PC-3 (cell line): ENCODE measurements around the gene KAT6B. TPM values are rescaled to one million over a fixed set of nuclear protein-coding genes. Genes with fewer than 3 reads are reported as not detected.

ENCODE experiments used
- ATAC-seq: fragments of 200-7000 bp; cut with Tn5 transposase; 2 replicates; pipeline ENCODE4 v1.9.1; 2020; ENCODE audit warnings: mild to moderate bottlenecking, moderate library complexity
- BruUV-seq: library from RNA; stranded (reverse); fragments of 400-500 nt; replicated peaks from 2 replicates; lab custom pipeline; 2021; lab: Mats Ljungman, UMichigan
- CTCF ChIA-PET: fragments of 300-600 bp; sonication (Branson Sonifier 250); formaldehyde crosslinking; loops from one replicate; lab custom pipeline; 2022; ENCODE audit warnings: antibody characterized with exemption; lab: Charles Lee
- POLR2A ChIA-PET: fragments of 300-600 bp; sonication (Branson Sonifier 250); formaldehyde crosslinking; loops from one replicate; lab custom pipeline; 2022; ENCODE audit warnings: antibody characterized with exemption; ENCODE audit not compliant: unreplicated experiment; lab: Charles Lee
- DNase-seq: peaks from one replicate; pipeline ENCODE4 v3.0.0-alpha.2; 2015
- H2AFZ ChIP-seq: fragments of 300-600 bp; sonication (generic); 2 replicates; pipeline ENCODE4 v1.6.0; 2016; ENCODE audit warnings: antibody characterized with exemption, low read length
- H3F3A ChIP-seq: fragments of 300-600 bp; sonication (generic); one replicate; pipeline ENCODE4 v1.6.0; 2017; ENCODE audit warnings: antibody characterized with exemption, low read length, control low read depth, mild to moderate bottlenecking; ENCODE audit not compliant: unreplicated experiment
- H3K27ac ChIP-seq: fragments of 300-600 bp; sonication (generic); 2 replicates; pipeline ENCODE4 v1.5.1; 2016; ENCODE audit warnings: mild to moderate bottlenecking, low read length
- H3K27me3 ChIP-seq: fragments of 300-600 bp; sonication (generic); 2 replicates; pipeline ENCODE4 v1.6.1; 2016; ENCODE audit warnings: low read length, mixed read lengths
- H3K36me3 ChIP-seq: fragments of 300-600 bp; sonication (generic); 2 replicates; pipeline ENCODE4 v1.6.1; 2016; ENCODE audit warnings: low read depth, mixed run types, low read length, mixed read lengths
- H3K4me1 ChIP-seq: fragments of 300-600 bp; sonication (generic); 2 replicates; pipeline ENCODE4 v1.5.1; 2016; ENCODE audit warnings: low read length; ENCODE audit not compliant: insufficient read depth
- H3K4me2 ChIP-seq: fragments of 300-600 bp; sonication (generic); 2 replicates; pipeline ENCODE4 v1.6.0; 2016; ENCODE audit warnings: low read length
- H3K4me3 ChIP-seq: fragments of 300-600 bp; sonication (generic); 2 replicates; pipeline ENCODE4 v1.5.1; 2016; ENCODE audit warnings: mild to moderate bottlenecking, low read length, mixed read lengths
- H3K79me2 ChIP-seq: fragments of 300-600 bp; sonication (generic); 2 replicates; pipeline ENCODE4 v1.6.1; 2017; ENCODE audit warnings: low read length, mixed read lengths
- H3K9ac ChIP-seq: fragments of 300-600 bp; sonication (generic); 2 replicates; pipeline ENCODE4 v1.6.0; 2016; ENCODE audit warnings: mild to moderate bottlenecking, low read length
- H3K9me2 ChIP-seq: fragments of 300-600 bp; sonication (generic); replicated peaks from 2 replicates; pipeline ENCODE4 v1.6.1; 2016; ENCODE audit warnings: mixed run types, low read length, mixed read lengths
- H3K9me3 ChIP-seq: fragments of 300-600 bp; sonication (generic); 2 replicates; pipeline ENCODE4 v1.6.1; 2016; ENCODE audit warnings: low read length, mixed read lengths
- H4K20me1 ChIP-seq: fragments of 300-600 bp; sonication (generic); 2 replicates; pipeline ENCODE4 v1.6.1; 2016; ENCODE audit warnings: low read length, mixed read lengths
- EZH2 ChIP-seq: fragments of 300-600 bp; sonication (generic); IDR thresholded peaks from one replicate; pipeline ENCODE4 v1.6.1; 2017; ENCODE audit warnings: antibody characterized with exemption, mild to moderate bottlenecking, low read length; ENCODE audit not compliant: unreplicated experiment
- EZH2phosphoT487 ChIP-seq: fragments of 300-600 bp; sonication (generic); IDR thresholded peaks from 2 replicates; pipeline ENCODE4 v1.6.1; 2018; ENCODE audit warnings: mild to moderate bottlenecking, antibody characterized with exemption, low read length, borderline replicate concordance
- intact Hi-C: fragments of 100-400 bp; cut with micrococcal nuclease; formaldehyde crosslinking; loops from 2 replicates; pipeline ENCODE4 v1.9.0; 2023
- total RNA-seq: library from RNA; depleted of rRNA; stranded (reverse); fragments of >200 nt; gene quantifications from 2 replicates; pipeline ENCODE4 v1.2.3, GENCODE V29; 2014
- TF ChIP-seq, protein P1 (sequence below): fragments of 300-600 bp; sonication (generic); conservative IDR thresholded peaks from 2 replicates; pipeline ENCODE4 v1.5.1; 2017; ENCODE audit warnings: antibody characterized with exemption, low read depth, mild to moderate bottlenecking, low read length

The KAT6B gene
- total RNA-seq, 1 experiment from 2014 or later, result 94.5 TPM

DNA sequence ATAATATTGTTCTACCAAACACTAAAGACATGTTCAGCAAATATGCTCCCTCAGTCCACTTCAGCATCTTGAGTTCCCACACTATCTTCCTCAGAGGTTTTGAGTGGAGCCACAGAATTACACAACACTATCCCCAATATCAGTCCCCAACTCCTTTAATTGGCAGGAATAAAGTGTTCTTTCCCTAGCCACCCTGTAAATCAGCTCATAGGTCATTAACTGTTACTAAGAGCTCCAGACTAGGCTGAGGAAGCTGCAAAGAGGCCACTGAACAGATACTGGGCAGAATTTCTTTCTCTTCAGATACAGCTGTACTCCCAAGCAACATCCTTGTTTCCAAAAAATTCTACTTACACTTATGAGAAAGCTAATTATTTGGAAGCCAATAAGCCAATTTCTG lies 11.6 kb upstream of the KAT6B start:
- no peaks in the 10 kb centered on the region for H3K4me1 ChIP-seq
- peaks cover 6% of the 10 kb centered on the region; the same call in 1 of the 2 replicates for H3K36me3 ChIP-seq
- peaks cover 20% of the 10 kb centered on the region for H3K9me3 ChIP-seq
- no peaks in the 10 kb centered on the region for H3K79me2 ChIP-seq
- H3K4me2 ChIP-seq, result no peak overlapping the region
- BruUV-seq, result no TSS peak
- no peak overlapping the region for H3K4me3 ChIP-seq
- DNase-seq (no peak), ATAC-seq (peak; percentile 27; the same call in 1 of the 2 replicates)
- no peaks in the 10 kb centered on the region for H3F3A ChIP-seq
- TF ChIP-seq EZH2, result no peak
- TF ChIP-seq, protein P1, sequence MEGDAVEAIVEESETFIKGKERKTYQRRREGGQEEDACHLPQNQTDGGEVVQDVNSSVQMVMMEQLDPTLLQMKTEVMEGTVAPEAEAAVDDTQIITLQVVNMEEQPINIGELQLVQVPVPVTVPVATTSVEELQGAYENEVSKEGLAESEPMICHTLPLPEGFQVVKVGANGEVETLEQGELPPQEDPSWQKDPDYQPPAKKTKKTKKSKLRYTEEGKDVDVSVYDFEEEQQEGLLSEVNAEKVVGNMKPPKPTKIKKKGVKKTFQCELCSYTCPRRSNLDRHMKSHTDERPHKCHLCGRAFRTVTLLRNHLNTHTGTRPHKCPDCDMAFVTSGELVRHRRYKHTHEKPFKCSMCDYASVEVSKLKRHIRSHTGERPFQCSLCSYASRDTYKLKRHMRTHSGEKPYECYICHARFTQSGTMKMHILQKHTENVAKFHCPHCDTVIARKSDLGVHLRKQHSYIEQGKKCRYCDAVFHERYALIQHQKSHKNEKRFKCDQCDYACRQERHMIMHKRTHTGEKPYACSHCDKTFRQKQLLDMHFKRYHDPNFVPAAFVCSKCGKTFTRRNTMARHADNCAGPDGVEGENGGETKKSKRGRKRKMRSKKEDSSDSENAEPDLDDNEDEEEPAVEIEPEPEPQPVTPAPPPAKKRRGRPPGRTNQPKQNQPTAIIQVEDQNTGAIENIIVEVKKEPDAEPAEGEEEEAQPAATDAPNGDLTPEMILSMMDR, result no peak
- ChIA-PET CTCF (no interaction called here), POLR2A (interaction anchor here (0.6 kb wide), 1 partner anchor 100 kb away, joined by 4 read pairs; no protein-coding TSS in a partner anchor)
- no peak overlapping the region for H2AFZ ChIP-seq
- H3K27me3 ChIP-seq, result no peaks in the 10 kb centered on the region
- no peak overlapping the region for H3K27ac ChIP-seq
- H4K20me1 ChIP-seq, result no peaks in the 10 kb centered on the region
- intact Hi-C loops, result no loop called here
- no peak overlapping the region for H3K9ac ChIP-seq
- no peaks in the 10 kb centered on the region for H3K9me2 ChIP-seq

DNA sequence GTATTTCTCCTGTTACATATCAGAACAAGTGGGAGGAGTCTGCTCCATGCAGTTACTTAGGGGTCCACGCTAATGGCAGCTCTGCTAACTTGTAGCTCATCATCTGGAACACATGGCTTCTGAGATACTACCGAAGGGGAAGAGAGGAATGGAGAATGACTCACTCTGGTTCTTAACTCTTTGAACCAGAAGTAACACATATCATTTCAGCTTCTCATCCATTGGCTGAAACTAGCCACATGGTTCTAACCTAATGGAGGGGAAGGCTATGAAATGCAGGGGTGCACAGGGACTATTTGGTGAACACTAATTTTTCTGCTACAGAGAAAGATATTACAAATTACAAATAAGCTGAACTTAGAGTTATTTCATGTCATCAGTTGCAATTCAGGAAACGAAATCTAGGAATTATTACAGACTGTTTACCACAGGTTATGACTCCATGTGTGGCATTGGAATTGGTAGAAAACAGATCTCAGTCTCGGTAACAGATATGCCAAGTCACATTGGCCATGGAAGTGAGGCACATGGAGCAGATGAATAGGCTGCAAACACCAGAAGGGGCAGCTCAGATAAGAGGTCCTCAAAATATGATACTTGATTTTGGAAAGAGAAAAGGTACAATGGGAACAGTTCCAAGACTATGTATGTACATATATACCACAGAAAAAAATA lies 9.4 kb upstream of the KAT6B start:
- no peaks in the 10 kb centered on the region for H3K27me3 ChIP-seq
- intact Hi-C loops, result no loop called here
- ATAC-seq (no peak), DNase-seq (peak; percentile 49)
- H3K79me2 ChIP-seq, result no peaks in the 10 kb centered on the region
- H4K20me1 ChIP-seq, result no peaks in the 10 kb centered on the region
- H3K9me2 ChIP-seq, result no peaks in the 10 kb centered on the region
- H3K9me3 ChIP-seq, result peaks cover 10% of the 10 kb centered on the region
- peaks cover 9% of the 10 kb centered on the region for H3F3A ChIP-seq
- peaks cover 4% of the 10 kb centered on the region; the same call in 1 of the 2 replicates for H3K36me3 ChIP-seq
- CTCF ChIA-PET, result no interaction called here
- no TSS peak for BruUV-seq
- H2AFZ ChIP-seq, result no peak overlapping the region
- POLR2A ChIA-PET, result no interaction called here
- no peak overlapping the region for H3K9ac ChIP-seq
- H3K4me1 ChIP-seq, result peaks cover 14% of the 10 kb centered on the region
- TF ChIP-seq, protein P1, result no peak
- no peak for TF ChIP-seq EZH2phosphoT487
- TF ChIP-seq EZH2, result no peak
- no peak overlapping the region for H3K4me3 ChIP-seq
- no peak overlapping the region for H3K4me2 ChIP-seq
- no peak overlapping the region for H3K27ac ChIP-seq

DNA sequence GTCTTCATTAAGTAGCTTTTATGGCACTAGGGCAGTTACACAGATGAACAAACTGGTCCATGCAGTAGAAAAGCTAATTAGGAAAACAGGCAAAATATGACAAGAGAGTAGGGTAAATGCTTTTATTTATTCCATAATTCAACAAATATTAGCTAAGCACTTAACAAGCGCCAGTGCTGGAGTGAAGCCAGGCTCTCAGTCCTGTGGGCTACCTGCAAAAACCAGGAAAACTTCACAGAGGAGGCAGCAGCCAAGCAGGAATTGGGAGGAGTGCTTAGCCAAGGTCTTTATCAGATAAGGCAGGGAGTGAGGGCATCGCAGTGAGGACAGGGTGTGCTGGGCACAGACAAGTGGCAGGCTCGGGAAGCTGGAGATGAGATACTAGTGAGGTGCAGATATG lies 4.9 kb upstream of the KAT6B start:
- DNase-seq, result peak; percentile 95

More for the DNA sequence above, 4.9 kb upstream of the KAT6B start:
- POLR2A ChIA-PET, result interaction anchor here (0.7 kb wide), 1 partner anchor 563 kb away, joined by 5 read pairs; no protein-coding TSS in a partner anchor
- CTCF ChIA-PET, result interaction anchor here (0.5 to 0.6 kb wide), 2 partner anchors 58 to 64 kb away, joined by 4 read pairs; no protein-coding TSS in a partner anchor
- peaks cover 10% of the 10 kb centered on the region for H3K9me3 ChIP-seq
- peaks cover 5% of the 10 kb centered on the region; the same call in 1 of the 2 replicates for H3K79me2 ChIP-seq
- peaks cover 4% of the 10 kb centered on the region; the same call in 1 of the 2 replicates for H3K36me3 ChIP-seq
- no TSS peak for BruUV-seq
- H3K4me1 ChIP-seq, result peaks cover 44% of the 10 kb centered on the region
- no peaks in the 10 kb centered on the region for H4K20me1 ChIP-seq
- peaks cover 32% of the 10 kb centered on the region for H3F3A ChIP-seq
- peak overlapping the region; percentile 6 for H2AFZ ChIP-seq
- ATAC-seq, result peak; percentile 1
- H3K9ac ChIP-seq, result peak overlapping the region; percentile 43
- H3K4me3 ChIP-seq, result peak overlapping the region; percentile 17; the same call in 1 of the 2 replicates
- H3K27ac ChIP-seq, result peak overlapping the region; percentile 75
- no peaks in the 10 kb centered on the region for H3K27me3 ChIP-seq
- H3K4me2 ChIP-seq, result peak overlapping the region; percentile 86
- intact Hi-C loops, result loop anchor here (5.0 to 10.0 kb wide), 2 partner anchors 139 to 583 kb away; partner anchors contain the start of gene ZNF503
- TF ChIP-seq EZH2phosphoT487, result no peak
- TF ChIP-seq, protein P1, result no peak
- H3K9me2 ChIP-seq, result no peaks in the 10 kb centered on the region
